Measurements from ENCODE around the gene TUT7. TPM values are rescaled to one million over a fixed set of nuclear protein-coding genes. Genes with fewer than 3 reads are reported as not detected.
"Not testable (repeated sequence)": the region's sequence is repeated elsewhere in the genome, so short reads cannot be mapped to it uniquely, and the experiment has no call there.

The TUT7 gene
- total RNA-seq, 1 donor = 63.0 TPM

DNA sequence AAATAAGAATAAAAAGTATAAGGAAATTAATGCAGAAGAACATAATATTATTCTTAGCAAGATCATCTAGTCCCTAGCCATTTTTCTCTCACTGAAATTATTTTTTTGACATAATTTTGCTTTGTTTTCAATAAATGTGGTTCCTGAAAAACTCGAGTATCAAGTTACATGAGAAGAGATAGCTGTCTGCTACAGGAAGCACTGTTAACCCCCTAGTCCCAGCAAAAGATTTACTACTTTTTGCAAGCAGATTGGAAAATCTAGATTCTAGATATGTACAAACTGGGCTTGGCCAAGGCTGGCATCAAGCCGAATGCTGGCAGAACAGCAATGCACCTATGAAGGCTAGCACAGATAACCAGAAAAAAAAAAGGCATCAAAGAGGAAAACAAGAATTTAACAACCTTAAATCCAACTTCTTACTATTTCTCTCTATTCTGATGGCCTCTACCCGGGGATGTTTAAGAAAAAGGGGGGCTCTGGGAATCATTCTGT lies 49.9 kb downstream of the TUT7 start:
- TF ChIP-seq, protein P1, sequence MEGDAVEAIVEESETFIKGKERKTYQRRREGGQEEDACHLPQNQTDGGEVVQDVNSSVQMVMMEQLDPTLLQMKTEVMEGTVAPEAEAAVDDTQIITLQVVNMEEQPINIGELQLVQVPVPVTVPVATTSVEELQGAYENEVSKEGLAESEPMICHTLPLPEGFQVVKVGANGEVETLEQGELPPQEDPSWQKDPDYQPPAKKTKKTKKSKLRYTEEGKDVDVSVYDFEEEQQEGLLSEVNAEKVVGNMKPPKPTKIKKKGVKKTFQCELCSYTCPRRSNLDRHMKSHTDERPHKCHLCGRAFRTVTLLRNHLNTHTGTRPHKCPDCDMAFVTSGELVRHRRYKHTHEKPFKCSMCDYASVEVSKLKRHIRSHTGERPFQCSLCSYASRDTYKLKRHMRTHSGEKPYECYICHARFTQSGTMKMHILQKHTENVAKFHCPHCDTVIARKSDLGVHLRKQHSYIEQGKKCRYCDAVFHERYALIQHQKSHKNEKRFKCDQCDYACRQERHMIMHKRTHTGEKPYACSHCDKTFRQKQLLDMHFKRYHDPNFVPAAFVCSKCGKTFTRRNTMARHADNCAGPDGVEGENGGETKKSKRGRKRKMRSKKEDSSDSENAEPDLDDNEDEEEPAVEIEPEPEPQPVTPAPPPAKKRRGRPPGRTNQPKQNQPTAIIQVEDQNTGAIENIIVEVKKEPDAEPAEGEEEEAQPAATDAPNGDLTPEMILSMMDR (IDR thresholded peaks at IDR 0.05; ENCODE audit: insufficient read depth, low read depth, low read length) = no peak
- H3K4me3 ChIP-seq (ENCODE audit: low read depth, low read length) = no peak overlapping the region
- no peak for DNase-seq (ENCODE audit: low read depth)

DNA sequence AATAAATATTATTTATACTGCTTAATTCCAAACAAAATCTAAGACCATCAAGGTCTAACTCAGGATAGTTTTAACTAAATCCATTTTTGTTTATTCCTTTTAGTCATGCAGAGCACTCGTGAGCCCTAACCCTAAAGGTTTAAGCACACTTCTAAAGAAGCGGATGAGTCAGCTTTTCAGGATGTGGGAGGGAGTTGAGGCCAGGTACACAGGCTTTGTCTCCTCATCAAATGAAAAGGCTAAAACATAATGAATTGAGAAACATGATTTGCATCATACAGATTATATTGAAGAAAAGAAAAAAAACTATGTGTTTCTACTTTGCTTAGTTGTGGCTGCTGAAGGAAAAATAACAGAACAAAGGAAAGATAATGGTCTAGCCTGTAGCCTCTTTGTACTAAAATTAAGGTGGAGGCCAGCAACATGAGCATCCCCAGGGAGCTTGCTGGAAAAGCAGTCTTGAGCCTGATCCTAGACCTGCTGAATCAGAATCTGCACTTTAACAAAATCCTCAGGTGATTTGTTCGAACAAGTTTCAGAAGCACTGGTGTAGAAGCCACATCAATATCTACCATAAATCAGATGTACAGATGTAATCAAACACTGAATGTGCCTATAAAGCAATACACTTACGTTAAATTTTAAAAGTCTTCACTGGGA lies 50.8 kb downstream of the TUT7 start:
- peak; percentile 43 for DNase-seq (ENCODE audit: low read depth)
- TF ChIP-seq, protein P1 (IDR thresholded peaks at IDR 0.05; ENCODE audit: insufficient read depth, low read depth, low read length) = no peak
- no peak overlapping the region for H3K4me3 ChIP-seq (ENCODE audit: low read depth, low read length)

DNA sequence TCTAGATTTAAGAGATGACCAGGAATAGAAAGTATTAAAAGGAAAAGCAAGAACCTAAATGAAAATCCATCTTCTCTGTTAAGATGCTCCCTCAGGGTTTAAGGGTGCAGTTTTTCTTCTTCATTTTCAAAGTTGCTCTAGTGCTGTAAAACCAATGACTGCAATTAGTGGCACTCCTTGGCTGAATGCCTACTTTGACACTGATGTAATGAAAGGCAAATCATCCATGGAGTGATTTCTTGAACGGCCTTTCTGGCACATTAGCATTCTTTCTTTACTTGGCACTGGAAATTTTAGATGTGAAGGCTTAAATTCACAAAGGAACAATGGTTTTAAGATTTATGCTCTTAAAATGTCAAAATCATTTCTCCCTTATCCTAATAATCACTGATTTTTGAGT lies 52.5 kb downstream of the TUT7 start:
- TF ChIP-seq, protein P1 (IDR thresholded peaks at IDR 0.05; ENCODE audit: insufficient read depth, low read depth, low read length) = no peak
- no peak overlapping the region for H3K4me3 ChIP-seq (ENCODE audit: low read depth, low read length)
- no peak for DNase-seq (ENCODE audit: low read depth)

DNA sequence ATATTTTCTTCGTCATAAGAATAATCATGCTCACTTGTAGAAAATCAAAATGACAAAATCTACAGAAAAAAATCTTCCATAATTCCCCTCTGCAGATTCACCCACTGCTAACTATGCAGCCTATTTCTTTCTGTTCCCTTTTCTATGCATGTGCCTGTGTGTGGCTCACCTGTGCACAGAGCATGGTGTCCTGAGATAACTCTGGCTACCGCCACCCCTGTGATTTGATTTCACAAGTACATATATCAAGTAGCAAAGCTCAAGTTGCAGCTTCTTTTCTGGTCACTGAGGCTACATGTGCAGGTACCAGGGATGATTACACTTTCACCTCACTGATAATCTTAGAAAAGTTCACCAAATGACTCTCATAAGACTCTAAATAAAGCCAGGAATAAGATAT lies 53.5 kb downstream of the TUT7 start:
- no peak overlapping the region for H3K4me3 ChIP-seq (ENCODE audit: low read depth, low read length)
- DNase-seq (ENCODE audit: low read depth) = no peak
- TF ChIP-seq, protein P1 (IDR thresholded peaks at IDR 0.05; ENCODE audit: insufficient read depth, low read depth, low read length) = no peak

DNA sequence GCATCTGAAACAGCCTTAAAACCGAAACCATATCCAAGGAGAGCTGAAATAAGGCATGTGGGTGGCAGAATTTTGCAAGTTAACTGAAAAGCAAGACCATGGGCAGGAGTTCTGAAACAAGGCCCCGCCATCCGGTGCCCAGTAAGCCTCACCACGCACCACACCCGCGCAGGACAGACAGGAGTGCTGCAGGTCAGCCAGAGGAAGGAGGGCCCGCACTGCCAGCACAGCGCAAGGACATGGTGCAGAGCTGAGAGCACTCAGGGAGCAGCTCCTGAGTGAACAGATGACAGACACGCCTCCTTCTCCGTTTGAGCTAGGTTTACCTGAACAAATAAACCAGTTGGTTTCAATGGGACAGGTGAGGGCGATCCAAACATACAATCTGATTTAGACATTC lies 55.3 kb downstream of the TUT7 start:
- TF ChIP-seq, protein P1 (IDR thresholded peaks at IDR 0.05; ENCODE audit: insufficient read depth, low read depth, low read length) = no peak
- no peak overlapping the region for H3K4me3 ChIP-seq (ENCODE audit: low read depth, low read length)
- no peak for DNase-seq (ENCODE audit: low read depth)

DNA sequence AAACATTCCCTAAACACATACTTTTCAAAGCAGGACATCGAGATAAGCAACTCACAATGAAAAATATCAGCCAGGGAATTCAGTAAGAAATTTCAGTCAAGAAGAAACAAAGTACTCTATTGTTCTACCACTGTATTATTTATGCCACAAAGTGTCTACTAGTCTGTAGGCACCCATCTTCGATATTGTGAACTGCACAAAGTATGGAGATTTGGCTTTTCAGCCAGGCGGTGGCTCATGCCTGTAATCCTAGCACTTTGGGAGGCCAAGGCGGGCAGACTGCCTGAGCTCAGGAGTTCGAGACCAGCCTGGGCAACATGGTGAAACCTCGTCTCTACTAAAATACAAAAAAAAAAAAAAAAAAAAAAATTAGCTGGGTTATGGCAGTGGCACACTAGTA lies 63.9 kb downstream of the TUT7 start:
- DNase-seq (ENCODE audit: low read depth) = not testable (repeated sequence)

DNA sequence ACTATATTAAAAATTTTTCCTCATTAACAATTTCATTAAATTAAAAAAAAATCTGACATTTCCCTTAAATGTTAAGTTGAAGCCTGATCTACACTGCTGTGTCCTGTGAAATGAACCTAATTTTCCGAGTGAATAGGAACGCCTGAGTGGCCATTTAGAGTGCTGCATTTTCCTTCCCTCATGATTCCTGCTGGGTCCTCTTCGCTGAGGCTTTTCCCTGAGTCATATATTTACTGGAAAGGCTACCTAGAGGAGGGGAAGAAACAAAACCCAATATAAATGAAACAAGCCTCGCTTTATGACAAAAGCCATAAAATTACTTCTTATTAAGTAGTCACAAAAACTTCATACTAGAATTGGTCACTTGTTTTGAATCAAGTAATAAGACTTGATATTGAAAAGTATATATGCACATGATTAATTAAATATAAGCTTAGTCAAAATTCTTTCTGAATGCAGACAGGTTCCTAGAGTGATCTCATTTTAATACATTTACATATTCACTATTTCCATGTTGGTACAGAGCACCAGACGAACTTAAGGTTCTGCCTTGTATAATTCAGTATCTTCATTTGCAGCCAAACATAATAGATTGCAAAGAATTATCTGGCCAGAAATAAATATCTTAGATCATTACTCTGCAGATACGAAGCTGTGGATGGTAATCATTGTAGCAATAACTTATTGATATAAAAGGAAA lies 65.6 kb downstream of the TUT7 start:
- TF ChIP-seq, protein P1 (IDR thresholded peaks at IDR 0.05; ENCODE audit: insufficient read depth, low read depth, low read length) = no peak

More for the DNA sequence above, 63.9 kb downstream of the TUT7 start:
- not testable (repeated sequence) for H3K4me3 ChIP-seq (ENCODE audit: low read depth, low read length)

More for the DNA sequence above, 65.6 kb downstream of the TUT7 start:
- no peak overlapping the region for H3K4me3 ChIP-seq (ENCODE audit: low read depth, low read length)
- no peak for DNase-seq (ENCODE audit: low read depth)
